Astrocyte of the spinal cord (primary cell): ENCODE data around the gene CLRN2.

Experiments used
- DNase-seq: peaks from one replicate; pipeline ENCODE4 v3.0.0; 2011; ENCODE audit warnings: low read depth, low spot score
- H3K4me3 ChIP-seq: 2 replicates; pipeline ENCODE4 v1.5.1; 2011; ENCODE audit warnings: low read depth, mild to moderate bottlenecking, low read length, moderate library complexity
- CTCF ChIP-seq: IDR thresholded peaks from 2 replicates; pipeline ENCODE4 v1.5.1; 2012; ENCODE audit warnings: low read depth, mild to moderate bottlenecking, low read length, inconsistent platforms
- in situ Hi-C: cut with HindIII; loops from 2 replicates; pipeline ENCODE4 v1.10.0; 2017; ENCODE audit warnings: low sequenced_read_pairs

CLRN2 gene

DNA sequence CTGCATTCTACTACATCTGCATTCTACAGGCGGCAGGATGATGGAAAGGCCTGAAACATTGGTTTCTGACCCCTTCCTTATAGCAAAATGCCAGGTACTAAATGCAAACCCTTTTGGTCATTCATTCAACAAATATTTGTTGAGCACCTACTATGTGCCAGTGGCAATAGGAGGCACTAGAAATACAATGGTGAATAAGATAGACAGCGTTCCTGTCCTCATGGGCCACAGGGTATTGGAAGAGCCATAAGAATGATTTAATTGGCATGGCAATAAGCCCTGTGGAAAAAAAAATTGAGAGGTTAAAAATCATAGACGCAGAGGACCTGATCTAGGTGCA, 44.7 kb downstream of the CLRN2 start:
- no peak for TF ChIP-seq CTCF

GRCh38 chr4:17560065-17560673, 45.2 kb downstream of the CLRN2 start:
- no peak for DNase-seq
- no peak for TF ChIP-seq CTCF
- no peak overlapping the region for H3K4me3 ChIP-seq
- in situ Hi-C loops: no loop called here

More for the DNA sequence above, 44.7 kb downstream of the CLRN2 start:
- DNase-seq: no peak
- H3K4me3 ChIP-seq: no peak overlapping the region
- in situ Hi-C loops: no loop called here

DNA sequence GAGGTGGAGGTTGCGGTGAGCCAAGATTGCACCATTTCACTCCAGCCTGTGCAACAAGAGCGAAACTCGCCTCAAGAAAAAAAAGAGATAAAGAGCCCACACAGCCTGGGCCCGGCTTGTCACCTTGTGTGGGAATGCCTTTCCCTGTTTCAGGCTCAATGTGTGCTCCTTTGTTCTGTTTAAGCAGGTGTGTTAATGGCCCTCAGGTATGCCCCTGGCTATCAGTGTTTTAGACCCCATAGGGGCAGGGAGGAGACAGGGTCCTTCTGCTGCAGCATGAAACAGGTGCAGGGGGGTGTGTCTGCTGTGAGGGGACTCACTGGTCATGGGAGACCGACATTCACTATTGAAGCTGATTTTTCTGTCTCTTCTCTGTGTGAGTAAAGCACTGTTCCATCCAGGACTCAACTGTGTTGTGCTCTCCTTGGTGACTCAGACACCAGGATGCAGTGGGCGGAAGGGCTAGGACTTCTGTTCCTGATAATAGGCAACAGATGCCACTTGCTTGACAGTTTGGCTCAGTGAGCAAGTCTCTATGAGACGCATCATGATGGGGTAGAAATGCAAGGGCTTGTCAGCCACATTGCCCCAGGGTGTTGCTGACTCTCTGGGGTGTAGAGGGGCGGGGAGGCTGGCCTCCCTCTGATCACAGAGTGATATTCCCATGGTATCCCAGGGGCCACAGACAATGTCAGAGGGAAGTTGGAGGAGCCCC, 46.4 kb downstream of the CLRN2 start:
- TF ChIP-seq CTCF: no peak
- no peak overlapping the region for H3K4me3 ChIP-seq
- DNase-seq: peak; percentile 13
- in situ Hi-C loops: no loop called here

GRCh38 chr4:17562157-17562556, 47.2 kb downstream of the CLRN2 start:
- peak; percentile 19 for TF ChIP-seq CTCF
- H3K4me3 ChIP-seq: no peak overlapping the region
- in situ Hi-C loops: no loop called here

GRCh38 chr4:17565846-17566245, 50.9 kb downstream of the CLRN2 start:
- H3K4me3 ChIP-seq: no peak overlapping the region
- in situ Hi-C loops: no loop called here
- TF ChIP-seq CTCF: no peak
- no peak for DNase-seq

More at GRCh38 chr4:17562157-17562556, 47.2 kb downstream of the CLRN2 start:
- no peak for DNase-seq

- no peak for DNase-seq
- in situ Hi-C loops: no loop called here
- TF ChIP-seq CTCF: no peak
- H3K4me3 ChIP-seq: no peak overlapping the region
These were observed 52.3 kb downstream of the CLRN2 start for GRCh38 chr4:17567271-17567670.
